Neural cell (in vitro differentiated cells): ENCODE data around the gene MAPK1IP1L.

Experiments
- CTCF ChIP-seq: fragments of 450-650 bp; IDR thresholded peaks from 2 replicates; pipeline ENCODE4 v1.5.1; 2014; ENCODE audit warnings: antibody characterized with exemption, mild to moderate bottlenecking, moderate library complexity; ENCODE audit not compliant: poor library complexity, severe bottlenecking
- POLR2AphosphoS5 ChIP-seq: IDR thresholded peaks from 2 replicates; pipeline ENCODE4 v1.6.1; 2012

GRCh38 chr14:55109836-55110235 lies 58.4 kb downstream of the MAPK1IP1L start:
- TF ChIP-seq POLR2AphosphoS5 (no peak), CTCF (no peak)
